HS-5 (cell line): ENCODE measurements around the gene UGT1A8.

Source experiments
- DNase-seq: peaks from one replicate; pipeline ENCODE4 v3.0.0-alpha.2; 2012; ENCODE audit warnings: low read depth

The UGT1A8 gene

GRCh38 chr2:233801357-233802131, 184.1 kb downstream of the UGT1A8 start:
- DNase-seq, result no peak

GRCh38 chr2:233802132-233802815, 184.8 kb downstream of the UGT1A8 start:
- DNase-seq, result no peak

GRCh38 chr2:233803292-233803911, 186.0 kb downstream of the UGT1A8 start:
- DNase-seq, result no peak

- DNase-seq, result no peak
Observed at GRCh38 chr2:233803994-233804393, 186.6 kb downstream of the UGT1A8 start.

GRCh38 chr2:233807215-233807865, 189.9 kb downstream of the UGT1A8 start:
- DNase-seq, result no peak

GRCh38 chr2:233807966-233808935, 190.8 kb downstream of the UGT1A8 start:
- no peak for DNase-seq

- DNase-seq, result no peak
Observed at GRCh38 chr2:233810385-233810784, 193.0 kb downstream of the UGT1A8 start.

- DNase-seq, result no peak
Observed at GRCh38 chr2:233811087-233811486, 193.7 kb downstream of the UGT1A8 start.

GRCh38 chr2:233811732-233812131, 194.3 kb downstream of the UGT1A8 start:
- DNase-seq, result no peak

GRCh38 chr2:233813236-233814055, 196.0 kb downstream of the UGT1A8 start:
- DNase-seq, result no peak

GRCh38 chr2:233814056-233814835, 196.8 kb downstream of the UGT1A8 start:
- no peak for DNase-seq

GRCh38 chr2:233815861-233816260, 198.4 kb downstream of the UGT1A8 start:
- no peak for DNase-seq

- no peak for DNase-seq
Observed at GRCh38 chr2:233816334-233816733, 198.9 kb downstream of the UGT1A8 start.

GRCh38 chr2:233816771-233817170, 199.3 kb downstream of the UGT1A8 start:
- no peak for DNase-seq

GRCh38 chr2:233817361-233817911, 200.0 kb downstream of the UGT1A8 start:
- no peak for DNase-seq

- no peak for DNase-seq
Observed at GRCh38 chr2:233817995-233818638, 200.7 kb downstream of the UGT1A8 start.

GRCh38 chr2:233818639-233819621, 201.5 kb downstream of the UGT1A8 start:
- DNase-seq, result no peak
